IPS DF 6.9 (cell line): ENCODE measurements around the gene CIPC.

Experiments used
- DNase-seq: peaks from one replicate; pipeline ENCODE4 v3.0.0-alpha.2; 2013; ENCODE audit warnings: low read depth, low spot score
- H3K27ac ChIP-seq: one replicate; pipeline ENCODE4 v1.5.1; 2013; ENCODE audit warnings: low read length, control low read depth
- H3K27me3 ChIP-seq: 2 replicates; pipeline ENCODE4 v1.6.1; 2013; ENCODE audit warnings: mild to moderate bottlenecking, low read length; ENCODE audit not compliant: control insufficient read depth, insufficient read depth
- H3K36me3 ChIP-seq: 2 replicates; pipeline ENCODE4 v1.6.1; 2013; ENCODE audit warnings: low read length; ENCODE audit not compliant: control insufficient read depth, insufficient read depth
- H3K4me1 ChIP-seq: 2 replicates; pipeline ENCODE4 v1.6.1; 2013; ENCODE audit warnings: low read length; ENCODE audit not compliant: control insufficient read depth, insufficient read depth
- H3K4me3 ChIP-seq: 2 replicates; pipeline ENCODE4 v1.5.1; 2013; ENCODE audit warnings: mild to moderate bottlenecking, low read length
- H3K9me3 ChIP-seq: 2 replicates; pipeline ENCODE4 v1.6.1; 2013; ENCODE audit warnings: low read length, inconsistent platforms; ENCODE audit not compliant: control insufficient read depth, insufficient read depth
- WGBS: extraction: QIAGEN DNeasy Blood & Tissue Kit; methylation state at CpG from one replicate; pipeline ENCODE4 v1.1.7; 2013; ENCODE audit warnings: mixed read lengths, missing lambda C conversion rate; ENCODE audit not compliant: insufficient read length, insufficient coverage; 5-methylcytosine and 5-hydroxymethylcytosine counted together

The CIPC gene

DNA sequence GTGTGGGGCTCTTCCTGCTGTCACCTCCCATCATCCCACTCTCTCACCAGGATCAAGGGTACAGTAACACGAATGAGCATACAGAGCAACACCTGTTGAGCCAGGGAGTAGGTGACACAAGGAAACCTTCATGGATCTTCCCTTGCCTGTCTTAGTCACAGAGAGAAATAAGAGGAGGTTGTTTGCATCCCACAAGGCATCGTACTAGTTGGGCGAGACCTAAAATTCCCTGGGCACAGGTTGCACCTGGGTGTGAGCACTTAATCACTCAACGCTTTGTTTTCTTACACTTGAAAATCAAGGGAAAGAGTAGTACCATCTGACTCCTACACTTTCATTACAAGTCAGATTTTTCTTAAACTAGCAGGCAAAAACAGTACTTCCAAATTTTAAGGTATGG lies 16.6 kb downstream of the CIPC start:
- Histone ChIP-seq H3K27ac (no peak overlapping the region), H3K4me1 (no peaks in the 10 kb centered on the region; the same call in 1 of the 2 replicates), H3K27me3 (no peaks in the 10 kb centered on the region), H3K9me3 (no peaks in the 10 kb centered on the region), H3K4me3 (no peak overlapping the region), H3K36me3 (peaks cover 7% of the 10 kb centered on the region)
- no CpG with 5 or more reads among the region's 4 CpGs for WGBS
- no peak for DNase-seq

DNA sequence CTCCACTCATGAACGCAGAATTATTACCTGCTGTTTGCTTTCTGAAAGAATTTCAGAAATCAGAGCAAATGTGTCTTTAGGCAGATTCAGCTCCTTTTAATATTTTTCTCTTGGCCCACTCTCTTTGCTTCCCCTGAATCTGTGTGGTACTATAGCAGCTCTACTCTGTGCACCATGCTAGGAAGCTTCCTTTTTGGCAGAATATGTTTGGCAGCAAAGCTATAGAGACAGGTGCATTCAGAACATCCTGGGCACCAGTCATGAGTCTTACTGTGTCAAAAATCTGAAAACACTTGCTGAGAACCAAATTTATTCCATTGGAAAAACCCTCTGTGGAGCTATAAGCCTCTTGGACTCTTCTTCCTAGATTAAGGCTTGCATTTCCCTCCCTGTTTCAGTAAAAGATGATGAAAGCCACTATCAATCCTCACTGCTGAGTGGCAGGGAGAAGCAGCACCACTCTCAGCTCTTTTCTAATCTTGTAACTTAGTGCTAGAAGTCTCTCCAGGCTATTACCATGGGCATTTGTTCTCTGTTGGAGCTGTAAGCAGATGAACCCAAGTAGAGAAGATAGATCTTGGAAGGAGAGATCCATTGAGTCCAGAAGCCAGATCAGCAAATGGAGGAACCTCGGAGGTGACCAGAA lies 18.2 kb downstream of the CIPC start:
- no peak for DNase-seq
- no peaks in the 10 kb centered on the region for H3K27me3 ChIP-seq
- H3K36me3 ChIP-seq: peaks cover 7% of the 10 kb centered on the region
- H3K4me3 ChIP-seq: no peak overlapping the region
- no CpG with 5 or more reads among the region's 2 CpGs for WGBS
- H3K4me1 ChIP-seq: no peaks in the 10 kb centered on the region; the same call in 1 of the 2 replicates
- H3K27ac ChIP-seq: no peak overlapping the region
- H3K9me3 ChIP-seq: no peaks in the 10 kb centered on the region

DNA sequence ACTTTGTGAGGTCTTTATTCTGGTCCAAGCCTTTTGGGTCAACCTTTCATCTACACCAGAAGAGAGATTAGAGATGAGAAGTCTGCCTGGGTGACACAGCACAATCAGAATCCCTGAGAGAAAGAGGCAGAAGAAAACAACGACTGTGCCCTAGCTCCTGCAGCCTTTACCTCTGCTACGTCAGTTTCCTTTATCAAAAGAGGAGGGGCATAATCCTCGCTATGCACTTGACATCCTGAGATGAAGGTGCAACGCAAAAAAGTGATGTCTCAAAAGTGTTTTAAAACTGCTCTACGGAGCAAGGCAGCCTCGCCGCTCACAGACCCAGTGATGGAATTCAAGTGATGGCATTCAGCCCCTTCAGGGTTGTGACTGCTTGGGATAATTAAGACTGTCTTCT lies 21.8 kb downstream of the CIPC start:
- Histone ChIP-seq H3K4me3 (no peak overlapping the region), H3K27me3 (no peaks in the 10 kb centered on the region), H3K36me3 (no peaks in the 10 kb centered on the region), H3K27ac (no peak overlapping the region), H3K4me1 (peaks cover 4% of the 10 kb centered on the region; the same call in 1 of the 2 replicates), H3K9me3 (no peaks in the 10 kb centered on the region)
- no CpG with 5 or more reads among the region's 7 CpGs for WGBS
- DNase-seq: no peak

DNA sequence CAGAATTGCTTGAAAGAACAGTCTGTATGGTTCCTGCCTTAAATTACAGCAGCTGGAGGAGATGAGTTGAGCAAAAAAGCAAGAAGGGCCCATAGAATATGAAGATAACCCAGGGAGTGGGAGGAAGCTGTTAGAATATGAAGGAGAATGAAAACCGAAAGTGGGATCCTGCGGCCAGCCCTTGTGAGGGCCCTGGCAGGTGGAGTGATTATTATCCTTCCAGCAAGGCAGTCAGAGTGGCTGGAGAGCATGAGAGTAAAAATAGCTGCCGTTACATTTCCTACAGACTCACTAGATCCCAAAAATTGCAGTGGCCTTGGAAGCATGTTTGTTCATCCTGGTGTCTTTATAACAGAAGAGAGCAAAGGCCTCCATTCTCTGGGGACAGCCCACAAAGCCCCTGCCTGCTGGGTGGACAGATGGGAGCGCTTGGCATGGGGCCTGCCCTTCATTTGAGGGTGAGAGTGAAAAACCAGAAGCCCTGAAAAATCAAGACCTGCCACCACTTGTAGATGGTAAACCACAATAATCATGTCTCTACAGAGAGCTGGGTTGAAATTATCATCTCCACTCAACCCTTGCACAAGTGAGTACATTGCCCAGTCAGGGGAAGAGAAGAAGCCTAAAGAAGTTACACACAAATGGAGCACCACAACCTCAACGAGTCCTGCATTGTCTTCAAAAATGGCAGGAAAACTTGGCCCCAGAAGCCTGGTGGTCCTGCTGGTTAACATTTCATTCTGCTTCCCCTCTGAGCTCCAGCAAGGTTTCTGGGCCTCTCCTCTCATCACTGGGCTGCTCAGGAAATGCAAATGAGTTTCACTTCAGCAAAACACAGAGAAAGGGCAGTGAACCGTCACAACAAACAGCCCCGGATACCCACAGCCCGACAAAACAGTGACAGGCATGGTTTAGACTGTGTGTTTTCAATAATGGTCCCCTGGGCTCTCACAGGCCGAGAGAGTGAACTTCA lies 23.0 kb downstream of the CIPC start:
- H3K27ac ChIP-seq: no peak overlapping the region
- no CpG with 5 or more reads among the region's 9 CpGs for WGBS

DNA sequence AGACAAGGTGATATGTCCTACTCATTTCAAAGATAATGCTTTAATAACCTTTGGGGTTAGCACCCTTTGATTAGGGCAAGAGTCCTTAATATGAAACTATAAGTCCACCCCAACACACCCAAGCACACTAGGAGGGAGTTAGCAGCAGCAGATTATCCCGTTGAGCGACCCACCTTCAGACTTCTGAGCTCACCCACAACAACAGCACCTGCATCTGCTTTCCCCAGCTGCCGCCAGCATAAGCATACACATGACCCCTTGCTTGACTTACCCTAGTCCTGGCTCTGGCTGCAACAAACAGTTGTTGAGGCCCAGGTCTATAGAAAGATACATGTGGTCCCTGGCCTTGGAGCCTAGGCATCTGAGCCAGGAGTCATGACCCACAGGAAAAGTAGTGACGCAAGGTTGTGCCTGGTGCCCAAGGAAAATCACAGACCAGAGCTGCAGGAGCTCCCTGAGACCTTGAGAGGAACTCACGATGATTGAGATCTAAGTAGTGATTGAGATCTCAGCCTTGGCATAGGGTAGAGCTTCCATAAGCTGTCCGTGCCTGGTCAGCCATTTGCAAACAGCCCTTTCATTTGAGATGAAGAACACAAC lies 24.6 kb downstream of the CIPC start:
- Histone ChIP-seq H3K9me3 (no peaks in the 10 kb centered on the region), H3K36me3 (no peaks in the 10 kb centered on the region), H3K4me3 (no peak overlapping the region), H3K4me1 (peaks cover 5% of the 10 kb centered on the region), H3K27me3 (no peaks in the 10 kb centered on the region), H3K27ac (no peak overlapping the region)
- WGBS: no CpG with 5 or more reads among the region's 6 CpGs
- DNase-seq: no peak

More for the DNA sequence above, 23.0 kb downstream of the CIPC start:
- DNase-seq: no peak
- Histone ChIP-seq H3K4me1 (peaks cover 4% of the 10 kb centered on the region), H3K4me3 (no peak overlapping the region), H3K27me3 (no peaks in the 10 kb centered on the region), H3K36me3 (no peaks in the 10 kb centered on the region), H3K9me3 (no peaks in the 10 kb centered on the region)

DNA sequence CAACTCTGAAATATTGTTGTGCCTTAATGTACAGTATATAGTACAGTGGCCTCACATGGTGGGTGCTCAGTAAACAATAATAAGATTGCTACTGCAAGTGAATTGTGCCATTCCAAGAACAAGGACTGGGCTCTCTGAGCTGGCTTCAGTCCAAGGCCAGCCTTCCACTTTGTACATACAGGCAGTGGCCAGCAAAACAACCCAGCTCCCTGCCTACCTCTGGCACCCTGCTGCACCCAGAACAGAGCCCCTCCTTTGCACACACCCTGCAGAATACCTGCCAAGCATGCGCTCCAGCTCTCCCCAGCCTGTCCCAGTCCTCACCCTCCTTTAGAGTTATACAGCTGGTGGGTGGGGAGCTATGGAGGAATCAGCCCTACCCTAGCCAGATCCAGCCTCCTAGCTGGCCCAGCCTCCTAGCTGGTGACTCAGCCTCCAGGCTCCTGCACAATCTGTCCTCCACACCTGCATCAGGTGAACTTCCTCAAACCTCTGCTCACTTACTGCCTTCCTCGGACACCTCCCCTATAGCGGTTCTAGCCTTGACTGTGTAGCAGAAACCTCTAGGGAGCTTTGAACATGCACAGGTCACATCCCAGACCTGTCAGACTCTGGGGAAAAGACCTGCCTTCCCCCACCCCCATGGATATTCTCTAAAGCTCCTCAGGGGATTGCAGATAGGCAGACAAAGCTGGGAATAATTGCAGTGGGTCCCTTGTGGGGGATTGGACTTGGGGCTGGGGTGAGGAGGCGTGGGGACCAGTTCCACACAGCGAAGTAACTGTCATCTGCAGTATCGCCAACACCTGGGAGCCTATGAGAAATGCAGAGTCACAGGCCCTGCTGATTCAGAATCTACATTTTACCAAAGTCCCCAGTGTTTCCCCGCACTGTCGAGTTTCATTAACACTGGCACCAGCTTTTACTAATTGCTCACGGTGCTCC lies 25.6 kb downstream of the CIPC start:
- WGBS: no CpG with 5 or more reads among the region's 9 CpGs

DNA sequence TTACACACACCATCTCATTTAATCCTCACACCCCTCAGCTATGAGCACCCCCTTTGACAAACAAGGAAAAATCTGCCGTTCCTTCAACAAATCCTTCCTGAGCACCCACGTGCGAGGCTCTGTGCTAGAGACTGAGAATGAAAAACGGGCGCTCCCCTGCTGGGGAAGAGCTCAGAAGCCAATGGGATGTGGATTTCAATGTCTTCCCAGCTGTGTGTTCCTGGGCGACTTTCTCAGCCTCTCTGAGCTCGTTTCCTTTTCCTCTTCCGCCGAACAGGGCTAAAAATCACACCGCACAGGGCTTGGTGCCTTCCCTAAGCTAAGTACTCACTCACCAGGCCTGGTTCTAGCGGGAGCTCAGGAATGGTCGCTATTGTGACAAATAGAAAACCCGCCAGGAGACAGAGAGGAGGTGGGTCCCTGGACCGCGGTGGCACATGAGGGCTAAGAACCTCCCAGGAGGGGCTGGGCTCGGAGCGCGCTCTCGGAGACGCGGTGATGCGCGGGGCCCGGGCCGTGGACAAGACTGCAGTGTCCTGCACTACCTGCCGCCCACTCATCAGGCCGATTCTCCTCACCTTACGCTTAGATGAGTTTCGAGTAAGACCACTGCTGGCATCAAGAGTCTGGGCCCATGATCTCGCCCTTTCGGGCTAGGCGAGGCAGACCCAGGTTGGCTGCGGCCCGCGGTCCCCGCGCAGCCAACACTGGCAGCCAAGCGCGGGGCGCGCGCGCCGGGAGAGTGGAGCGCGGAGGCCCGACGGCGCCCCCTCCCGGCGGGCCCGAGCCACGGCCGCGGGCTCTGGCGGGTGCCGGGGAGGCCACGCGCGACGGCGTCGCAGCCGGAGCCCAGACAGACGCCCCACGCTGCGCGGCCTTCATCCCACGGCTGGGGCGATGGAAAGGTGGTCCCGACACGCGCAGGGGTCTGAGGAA lies 26.6 kb downstream of the CIPC start:
- Histone ChIP-seq H3K27me3 (no peaks in the 10 kb centered on the region), H3K9me3 (no peaks in the 10 kb centered on the region), H3K36me3 (no peaks in the 10 kb centered on the region), H3K4me3 (peak overlapping the region; percentile 35; the same call in 1 of the 2 replicates), H3K27ac (no peak overlapping the region), H3K4me1 (peaks cover 5% of the 10 kb centered on the region)
- no CpG with 5 or more reads among the region's 73 CpGs for WGBS
- no peak for DNase-seq

More for the DNA sequence above, 25.6 kb downstream of the CIPC start:
- H3K27me3 ChIP-seq: no peaks in the 10 kb centered on the region
- peaks cover 5% of the 10 kb centered on the region for H3K4me1 ChIP-seq
- H3K9me3 ChIP-seq: no peaks in the 10 kb centered on the region
- H3K4me3 ChIP-seq: no peak overlapping the region
- no peaks in the 10 kb centered on the region for H3K36me3 ChIP-seq
- no peak for DNase-seq
- no peak overlapping the region for H3K27ac ChIP-seq

DNA sequence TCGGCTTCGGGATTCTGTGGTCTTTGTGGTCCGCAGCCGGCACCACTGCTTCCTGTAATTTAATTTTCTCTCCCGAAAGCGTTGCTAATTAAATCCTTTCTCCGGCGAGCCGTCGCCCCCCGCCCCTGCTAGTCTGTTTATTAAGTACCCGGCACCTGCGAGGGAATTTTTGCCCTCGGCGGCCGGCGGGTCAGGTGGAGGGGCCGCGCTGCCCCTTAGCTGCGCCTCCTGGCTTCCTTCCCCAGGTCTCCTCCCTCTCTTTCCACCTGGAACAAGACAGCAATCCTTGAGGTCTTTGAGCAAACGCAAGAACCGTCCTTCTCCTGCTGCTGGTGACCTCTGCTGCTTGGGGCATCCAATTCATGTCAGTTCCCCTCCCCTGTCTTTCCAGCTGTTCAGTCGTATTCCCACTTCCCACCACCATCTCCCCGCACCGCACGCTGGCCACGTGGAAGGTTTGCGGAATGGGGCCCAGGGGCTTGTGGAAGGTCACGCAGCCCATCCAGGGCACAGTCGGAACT lies 27.3 kb downstream of the CIPC start:
- peak overlapping the region; percentile 35; the same call in 1 of the 2 replicates for H3K4me3 ChIP-seq
- H3K27me3 ChIP-seq: no peaks in the 10 kb centered on the region
- peaks cover 5% of the 10 kb centered on the region for H3K4me1 ChIP-seq
- WGBS: no CpG with 5 or more reads among the region's 30 CpGs
- no peaks in the 10 kb centered on the region for H3K9me3 ChIP-seq
- no peak overlapping the region for H3K27ac ChIP-seq
- no peak for DNase-seq
- H3K36me3 ChIP-seq: no peaks in the 10 kb centered on the region

DNA sequence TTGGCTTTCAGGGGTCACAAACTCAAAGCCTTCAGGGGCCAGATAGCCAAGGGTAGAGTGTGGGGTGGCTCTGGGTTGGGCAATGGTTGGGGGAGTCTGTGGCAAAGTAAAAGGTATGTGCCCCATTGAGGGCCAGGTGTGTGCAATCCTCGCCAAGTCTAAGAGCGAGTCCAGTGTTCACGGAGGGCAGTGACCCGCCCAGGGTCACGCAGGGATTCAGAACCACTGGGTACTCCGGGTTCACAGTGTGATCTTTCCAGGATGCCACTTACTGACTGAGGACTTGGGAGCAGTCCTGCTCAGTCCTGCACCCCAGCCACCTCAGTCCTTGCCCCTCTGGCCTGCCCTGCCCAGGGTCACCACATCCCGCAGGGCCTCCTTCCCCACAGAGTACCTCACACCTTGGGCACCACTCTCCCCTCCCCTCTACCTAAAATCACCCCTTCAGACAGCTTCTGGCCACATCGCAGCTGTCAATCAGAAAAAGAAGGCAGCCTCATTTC lies 27.8 kb downstream of the CIPC start:
- H3K27me3 ChIP-seq: no peaks in the 10 kb centered on the region
- no CpG with 5 or more reads among the region's 8 CpGs for WGBS
- H3K4me1 ChIP-seq: peaks cover 5% of the 10 kb centered on the region
- no peaks in the 10 kb centered on the region for H3K36me3 ChIP-seq
- no peak overlapping the region for H3K27ac ChIP-seq
- H3K9me3 ChIP-seq: no peaks in the 10 kb centered on the region
- no peak overlapping the region for H3K4me3 ChIP-seq
- DNase-seq: no peak
